ENCODE measurements around the gene EFEMP2.
A peak's percentile ranks its signal among the peaks of the same experiment; 100 is the strongest.

The EFEMP2 gene

DNA sequence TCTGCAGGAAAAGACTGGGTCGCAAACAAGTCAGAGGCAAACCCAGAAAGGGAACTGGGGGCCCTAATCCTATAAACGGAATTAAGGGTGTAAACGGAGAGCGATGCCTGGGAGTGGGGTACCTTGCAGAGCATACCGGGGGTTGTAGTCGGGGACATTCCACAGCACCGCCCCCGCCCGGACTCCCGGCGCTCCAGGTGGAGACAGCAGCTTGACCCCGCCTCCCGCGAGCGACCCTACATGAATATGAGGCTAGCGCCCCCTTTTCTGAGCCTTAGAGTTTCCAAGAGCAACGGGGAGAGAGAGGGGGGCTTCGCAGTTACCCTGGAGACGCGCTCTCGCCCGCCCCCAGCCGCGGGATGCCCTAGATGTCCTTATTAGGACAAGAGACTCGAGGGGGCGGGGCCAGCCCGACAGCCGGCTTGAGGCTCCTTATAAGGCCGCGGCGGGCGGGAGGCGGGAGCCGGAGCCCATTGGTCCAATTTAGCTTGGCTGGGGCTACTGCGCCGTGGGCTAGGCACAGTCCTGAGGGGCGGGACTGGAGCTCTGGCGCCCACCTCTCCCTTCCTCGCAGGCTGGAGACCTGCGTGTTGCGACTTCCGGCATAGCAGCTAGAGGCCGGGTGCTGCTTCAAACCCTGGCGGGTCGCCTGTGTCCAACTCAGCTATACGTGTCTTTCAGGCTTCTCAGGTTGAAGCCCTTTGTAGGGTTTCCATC is 13.3 kb downstream of the EFEMP2 start:
- peak overlapping the region; percentile 91 for H3K4me3 ChIP-seq (ENCODE audit: low read depth, low read length)
- no peak for TF ChIP-seq CTCF (IDR thresholded peaks at IDR 0.05; ENCODE audit: low read depth, low read length)

DNA sequence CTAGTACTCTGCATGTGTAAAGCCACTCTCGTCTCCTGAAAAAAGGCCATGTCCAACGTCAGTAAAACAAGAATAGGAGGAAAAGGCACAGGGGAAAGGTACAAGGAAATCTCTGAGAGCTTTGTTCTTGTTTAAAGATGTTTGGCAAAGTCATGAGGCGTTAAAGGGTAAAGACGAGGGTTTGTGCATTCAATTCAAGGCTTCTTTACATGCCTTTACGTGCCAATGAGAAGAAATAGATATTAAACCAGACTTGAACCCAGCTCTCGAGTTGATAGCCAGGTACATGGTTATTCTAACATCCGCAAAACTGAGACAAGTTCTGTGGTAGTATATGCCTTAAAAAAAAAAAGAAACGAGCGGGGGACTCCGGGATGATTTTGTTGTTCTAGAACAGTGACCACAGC is 13.9 kb downstream of the EFEMP2 start:
- H3K4me3 ChIP-seq (ENCODE audit: low read depth, low read length), result peak overlapping the region; percentile 91
- no peak for TF ChIP-seq CTCF (IDR thresholded peaks at IDR 0.05; ENCODE audit: low read depth, low read length)

DNA sequence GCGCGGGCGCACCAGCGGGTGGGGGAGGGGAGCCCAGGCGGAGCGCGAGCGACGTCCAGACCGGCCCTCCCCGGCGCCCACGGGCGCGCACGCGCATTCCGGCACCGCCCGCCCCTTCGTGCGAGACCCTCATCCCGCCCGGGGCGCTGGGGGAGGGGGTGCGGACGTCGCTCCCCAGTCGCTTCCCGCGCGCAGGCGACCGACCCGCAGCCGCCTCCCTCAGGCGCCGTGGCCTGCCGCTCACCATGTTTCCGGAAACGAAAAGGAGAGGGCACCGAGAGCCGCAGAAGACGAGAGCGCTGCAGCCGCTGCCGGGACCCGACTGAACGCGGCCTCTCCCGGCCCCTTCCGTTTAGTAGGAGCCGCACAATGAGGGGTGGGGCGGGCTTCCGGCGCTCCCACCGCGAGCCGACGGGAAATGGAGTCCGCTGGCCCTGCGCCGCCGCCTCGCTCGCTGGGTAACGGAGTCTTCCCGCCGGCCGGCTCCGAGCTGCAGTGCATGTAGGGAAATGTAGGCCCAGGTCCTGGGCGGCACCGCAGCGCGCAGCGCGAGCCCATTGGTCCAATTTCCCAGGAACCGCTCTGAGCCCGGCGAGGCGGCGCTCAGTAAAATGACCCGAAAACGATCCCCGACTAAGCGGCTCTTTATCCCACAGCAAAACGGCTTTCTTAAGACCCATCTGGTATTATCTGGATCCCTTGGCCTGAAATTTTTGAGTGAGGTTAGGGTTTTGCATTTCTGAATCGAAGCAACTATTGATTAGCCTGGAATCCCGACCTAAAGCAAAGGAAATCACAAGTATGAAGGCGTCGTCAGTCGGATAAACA is 14.5 kb downstream of the EFEMP2 start, which contains the start of gene CFL1:
TSS of gene CFL1 (minus strand) at position 328 of the 828 bp plus-strand sequence. CDS start at position 247, 81 bp downstream.
- no peak for TF ChIP-seq CTCF (IDR thresholded peaks at IDR 0.05; ENCODE audit: low read depth, low read length)
- peak within 1 kb of the TSS; percentile 91 for H3K4me3 ChIP-seq (ENCODE audit: low read depth, low read length)

GRCh38 chr11:65857500-65857852 is 15.1 kb downstream of the EFEMP2 start:
- H3K4me3 ChIP-seq (ENCODE audit: low read depth, low read length), result peak overlapping the region; percentile 91
- TF ChIP-seq CTCF (IDR thresholded peaks at IDR 0.05; ENCODE audit: low read depth, low read length), result no peak

GRCh38 chr11:65856689-65857499 is 15.7 kb downstream of the EFEMP2 start:
- peak overlapping the region; percentile 91 for H3K4me3 ChIP-seq (ENCODE audit: low read depth, low read length)
- TF ChIP-seq CTCF (IDR thresholded peaks at IDR 0.05; ENCODE audit: low read depth, low read length), result no peak

- peak overlapping the region; percentile 91 for H3K4me3 ChIP-seq (ENCODE audit: low read depth, low read length)
- no peak for TF ChIP-seq CTCF (IDR thresholded peaks at IDR 0.05; ENCODE audit: low read depth, low read length)
Observed at GRCh38 chr11:65855927-65856363, 16.7 kb downstream of the EFEMP2 start.
